Endometrium (tissue), 2 donors: ENCODE measurements around the gene DMBT1.

Source experiments
- FAIRE-seq: peaks from 2 replicates; lab custom pipeline; 2012; peaks lifted over from hg19 to GRCh38; lab: Jason Lieb, UNC
- donor health status: control.
- donor health status: control.

Gene DMBT1

DNA sequence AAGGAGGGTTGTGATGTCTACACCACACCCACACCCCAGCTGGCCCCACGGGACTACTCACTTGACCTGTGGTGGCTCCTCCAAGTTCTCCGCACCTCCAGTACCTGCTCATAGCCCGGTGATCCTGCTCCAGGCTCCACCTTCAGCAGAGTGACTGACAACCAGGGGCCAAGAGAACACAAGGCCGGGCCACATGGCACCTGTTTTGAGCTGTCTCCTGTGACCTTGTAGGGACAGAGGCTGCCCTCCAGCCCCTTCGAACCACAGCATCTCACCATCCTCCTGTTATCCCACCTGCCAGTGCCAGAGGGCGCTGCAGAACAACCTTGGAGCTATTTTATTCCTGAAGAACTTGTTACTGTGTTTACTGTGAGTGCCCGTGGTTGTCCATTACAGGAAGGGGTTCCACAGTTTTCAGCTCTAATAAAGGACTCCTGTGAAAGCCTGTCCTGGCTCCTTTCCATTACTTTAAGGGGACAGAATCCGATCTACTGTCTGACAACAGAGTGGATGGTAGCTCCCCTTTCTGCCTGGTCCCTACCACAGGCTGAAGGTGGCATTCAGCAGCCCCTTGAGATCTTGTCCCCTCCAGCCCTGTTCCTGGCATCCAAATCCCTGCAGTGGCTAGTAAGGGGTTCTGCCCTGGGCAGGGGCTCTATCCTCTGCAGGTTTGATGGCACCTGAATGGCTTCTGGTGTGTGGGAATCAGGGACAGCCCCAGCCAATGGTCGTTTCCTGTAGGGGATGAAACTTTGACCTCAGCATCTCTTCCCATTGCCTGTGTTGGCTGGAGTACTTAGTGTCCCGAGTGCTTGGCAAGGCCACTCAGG is 88.3 kb downstream of the DMBT1 start:
- no peak for FAIRE-seq

DNA sequence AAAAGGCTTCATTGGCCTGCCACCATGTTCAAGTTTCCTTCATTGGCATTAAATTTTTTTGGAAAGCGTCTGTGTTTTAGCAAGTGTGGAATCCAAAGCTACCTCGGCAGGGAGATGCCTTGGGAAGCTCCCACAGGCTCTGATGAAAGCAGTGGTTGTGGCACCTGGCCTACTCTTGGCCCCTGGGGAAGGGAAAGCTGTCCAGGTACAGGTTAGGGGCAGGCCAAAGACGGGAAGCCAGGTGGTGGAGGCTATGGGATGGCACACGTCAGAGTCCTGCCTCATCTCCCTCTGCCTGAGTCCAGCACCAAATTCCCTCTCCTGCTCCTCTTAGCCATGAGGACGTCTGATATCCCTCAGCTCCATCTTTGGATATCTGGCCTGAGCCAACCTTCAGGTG is 89.3 kb downstream of the DMBT1 start:
- FAIRE-seq, result no peak

DNA sequence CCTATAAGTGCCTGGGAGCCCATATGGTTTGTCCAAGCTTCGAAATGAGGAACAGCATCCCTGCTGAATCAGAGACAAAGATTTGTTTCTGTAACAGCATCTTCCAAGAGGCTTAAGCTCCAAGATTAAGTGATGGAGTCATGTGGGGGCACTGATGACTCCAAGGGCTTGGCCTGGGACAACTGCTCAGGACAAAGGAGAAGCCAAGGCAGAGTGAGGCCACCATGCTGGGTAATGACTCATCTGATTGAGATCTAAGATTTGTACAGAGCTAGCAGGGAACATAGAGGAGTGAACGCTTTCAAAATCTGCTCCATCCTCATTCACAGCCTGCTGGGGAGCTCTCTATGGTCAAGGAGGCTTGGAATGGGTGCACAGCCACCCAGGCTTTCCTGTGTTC is 89.8 kb downstream of the DMBT1 start:
- FAIRE-seq, result no peak

GRCh38 chr10:122655524-122656307 is 95.2 kb downstream of the DMBT1 start:
- no peak for FAIRE-seq

GRCh38 chr10:122656308-122656705 is 95.8 kb downstream of the DMBT1 start:
- no peak for FAIRE-seq

GRCh38 chr10:122656741-122657140 is 96.2 kb downstream of the DMBT1 start:
- FAIRE-seq, result no peak

DNA sequence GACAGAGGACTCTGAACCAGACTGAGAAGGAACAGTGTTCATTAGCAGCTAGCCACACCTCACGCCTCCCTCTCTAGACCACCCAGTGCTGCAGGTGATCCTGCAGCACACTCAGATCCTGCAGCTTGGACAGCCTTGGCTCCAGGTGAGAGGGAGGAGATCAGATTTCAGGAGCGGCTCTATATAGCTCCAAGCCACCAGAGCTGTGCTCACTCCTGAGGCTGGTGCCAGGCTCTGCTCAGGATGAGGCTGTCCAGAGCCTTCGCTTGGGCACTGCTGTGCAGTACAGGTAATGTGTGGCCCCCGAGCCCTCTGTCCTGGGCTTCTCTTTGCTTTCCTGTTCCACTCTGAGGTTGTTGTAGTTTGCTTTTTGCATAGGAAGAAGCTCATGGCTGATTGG is 96.7 kb downstream of the DMBT1 start:
- FAIRE-seq, result no peak

DNA sequence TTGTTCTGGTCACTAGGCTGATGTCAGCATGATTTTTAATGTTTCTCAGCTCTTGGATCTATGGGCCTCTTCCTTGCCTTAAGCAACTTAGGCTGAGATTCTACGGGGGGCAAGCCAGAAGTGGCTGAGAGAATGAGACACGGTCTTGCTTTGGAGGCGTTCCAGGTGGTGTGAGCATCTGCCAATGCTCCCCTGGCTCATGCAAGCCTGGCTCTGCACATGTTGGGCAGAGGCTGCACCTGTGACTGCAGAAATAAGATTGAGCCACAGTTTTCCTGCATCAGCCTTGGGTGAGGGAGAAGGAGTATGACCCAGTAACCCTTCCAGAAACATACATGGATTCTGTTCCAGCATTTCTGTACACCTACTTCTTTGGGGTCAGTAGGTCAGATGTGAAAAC is 97.2 kb downstream of the DMBT1 start:
- FAIRE-seq, result no peak

GRCh38 chr10:122658356-122659049 is 97.9 kb downstream of the DMBT1 start:
- no peak for FAIRE-seq

GRCh38 chr10:122659126-122659525 is 98.6 kb downstream of the DMBT1 start:
- no peak for FAIRE-seq

DNA sequence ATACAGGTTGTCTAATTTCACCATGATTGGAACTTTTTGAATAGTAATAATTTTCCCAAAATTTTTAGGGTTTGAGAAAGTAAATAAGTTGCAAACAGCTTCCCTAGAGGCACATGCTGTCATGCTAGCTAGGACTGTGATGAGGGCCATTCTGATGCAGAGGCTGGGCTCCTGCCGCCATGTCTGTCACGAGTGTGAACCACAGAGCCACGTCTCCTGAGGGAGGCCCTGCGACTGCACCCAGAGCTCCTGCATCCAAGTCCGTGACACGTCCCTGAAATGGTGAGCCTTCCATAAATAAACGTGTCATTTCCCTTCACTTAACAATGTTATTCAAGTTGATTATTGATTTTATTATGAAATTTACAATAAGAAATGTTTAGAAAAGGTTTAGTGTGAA is 99.1 kb downstream of the DMBT1 start:
- no peak for FAIRE-seq

- FAIRE-seq, result no peak
Measured at GRCh38 chr10:122660696-122661095, 100.1 kb downstream of the DMBT1 start.

DNA sequence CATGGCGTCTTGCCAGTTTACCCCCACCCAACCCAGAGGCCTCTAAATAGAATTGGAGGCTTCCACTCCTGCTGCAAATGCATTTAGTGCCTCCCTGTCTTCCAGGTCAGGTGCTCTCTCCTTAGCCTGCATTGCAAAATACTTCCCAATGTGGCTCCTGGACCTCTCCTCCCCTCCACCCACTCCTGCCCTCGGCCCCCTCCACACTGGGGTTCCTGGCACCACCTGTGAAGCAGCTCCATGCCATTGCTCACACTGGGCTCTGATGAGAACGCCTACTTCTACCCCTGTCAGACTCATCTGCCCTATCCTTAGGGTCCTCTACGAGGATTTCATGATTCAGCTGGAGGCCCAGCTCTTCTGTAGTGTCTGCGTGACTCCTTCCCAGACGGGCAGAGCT is 101.7 kb downstream of the DMBT1 start:
- no peak for FAIRE-seq

GRCh38 chr10:122663516-122664130 is 103.1 kb downstream of the DMBT1 start:
- FAIRE-seq, result no peak

GRCh38 chr10:122664501-122664900 is 103.9 kb downstream of the DMBT1 start:
- no peak for FAIRE-seq

GRCh38 chr10:122665329-122665860 is 104.8 kb downstream of the DMBT1 start:
- FAIRE-seq, result no peak

DNA sequence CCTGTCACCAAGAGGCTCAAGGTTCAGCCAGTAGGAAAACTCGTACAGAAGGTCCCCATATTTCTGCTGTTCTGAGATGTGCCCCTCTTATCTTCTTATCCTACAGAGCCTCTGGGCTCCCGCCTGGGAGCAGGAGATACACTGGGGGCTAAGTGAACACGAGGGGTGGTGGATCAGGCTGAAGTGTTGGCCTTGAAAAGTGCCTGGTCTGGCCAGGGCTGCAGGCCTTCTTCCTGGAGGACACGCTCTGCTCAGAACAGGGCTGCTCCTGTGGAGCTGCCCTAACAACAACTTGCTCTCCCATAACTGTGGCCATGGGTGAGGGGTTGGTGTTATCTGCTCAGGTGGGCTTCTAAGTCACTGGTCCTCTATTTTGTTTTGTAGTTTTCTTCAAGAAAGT is 105.4 kb downstream of the DMBT1 start:
- FAIRE-seq, result no peak

DNA sequence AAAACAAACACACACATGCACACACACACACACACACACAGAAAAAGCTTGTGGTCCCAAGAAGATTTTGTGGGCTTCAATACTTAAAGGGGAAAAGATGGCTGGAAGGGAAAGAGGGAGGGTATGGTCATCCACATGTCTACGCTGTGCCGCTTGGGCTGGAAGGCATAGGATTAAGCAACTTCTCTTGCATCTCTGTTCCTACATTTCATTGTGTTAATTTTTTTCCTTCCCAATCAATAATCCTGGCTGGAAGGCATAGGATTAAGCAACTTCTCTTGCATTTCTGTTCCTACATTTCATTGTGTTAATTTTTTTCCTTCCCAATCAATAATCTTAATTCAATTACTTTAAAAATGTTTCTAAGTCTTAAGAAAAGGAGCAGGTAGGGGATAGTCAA is 108.5 kb downstream of the DMBT1 start:
- FAIRE-seq, result no peak

DNA sequence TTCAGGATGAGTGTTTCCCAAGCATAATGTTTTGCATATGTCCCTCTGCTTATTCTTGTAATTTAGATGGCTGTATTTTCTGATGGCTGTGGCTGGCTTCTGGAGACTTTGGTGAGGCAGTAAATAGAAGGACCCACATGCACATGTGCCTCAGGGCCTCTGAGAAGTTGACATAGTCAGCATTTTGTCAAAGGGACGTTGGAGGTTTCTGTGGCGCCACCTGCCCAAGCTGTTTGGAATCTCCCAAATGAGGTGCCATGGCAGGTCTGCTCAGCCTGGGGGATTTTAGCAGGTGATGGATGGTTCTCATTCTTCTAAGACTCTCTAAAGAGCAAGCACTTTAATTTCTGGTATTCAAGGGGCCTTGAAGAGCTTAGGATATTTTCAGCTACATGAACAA is 109.3 kb downstream of the DMBT1 start:
- FAIRE-seq, result no peak

DNA sequence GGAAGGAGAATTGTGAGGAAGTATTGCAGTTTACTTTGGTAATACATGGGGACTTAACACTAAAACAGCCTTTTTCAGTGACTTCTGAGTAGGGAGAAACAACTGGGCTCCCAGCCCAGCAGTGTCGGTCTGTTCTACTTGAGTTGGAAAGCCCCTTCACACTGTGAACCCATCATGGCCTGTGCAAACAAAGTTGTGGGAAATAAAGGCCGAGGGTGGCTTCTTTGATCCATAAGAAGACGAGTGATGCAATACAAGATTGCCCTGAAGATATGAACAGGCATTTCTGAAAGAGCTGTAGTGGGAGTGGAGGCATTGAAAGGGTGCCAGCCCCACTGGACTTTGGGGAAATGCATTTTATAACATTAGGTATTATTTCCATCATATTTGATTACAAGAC is 110.8 kb downstream of the DMBT1 start:
- FAIRE-seq, result no peak

DNA sequence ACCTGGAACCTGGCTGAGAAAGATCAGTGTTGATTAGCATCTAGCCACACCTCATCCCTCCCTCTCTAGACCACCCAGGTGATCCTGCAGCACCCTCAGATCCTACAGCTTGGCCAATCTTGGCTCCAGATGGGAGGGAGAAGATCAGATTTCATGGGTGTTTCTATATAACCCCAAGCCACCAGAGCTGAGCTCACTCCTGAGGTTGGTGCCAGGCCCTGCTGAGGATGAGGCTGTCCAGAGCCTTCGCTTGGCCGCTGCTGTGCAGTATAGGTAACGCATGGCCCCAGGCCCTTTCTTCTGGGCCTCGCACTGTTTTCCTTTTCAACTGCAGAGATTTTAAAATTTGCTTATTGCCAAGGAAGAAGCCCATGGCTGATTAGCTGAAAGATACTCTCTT is 112.1 kb downstream of the DMBT1 start:
- FAIRE-seq, result no peak

- FAIRE-seq, result no peak
Measured at GRCh38 chr10:122673269-122673668, 112.7 kb downstream of the DMBT1 start.
